ENCODE measurements around the gene RAB15. TPM values are rescaled to one million over a fixed set of nuclear protein-coding genes. Genes with fewer than 3 reads are reported as not detected.

RAB15 gene
- total RNA-seq, 1 donor from 2014 or later, result 18.2 TPM

GRCh38 chr14:64930085-64930843, 41.9 kb downstream of the RAB15 start:
- Histone ChIP-seq H3K27me3 (ENCODE audit: control insufficient read depth, insufficient read depth, low read length) (no peaks in the 10 kb centered on the region), H3K36me3 (ENCODE audit: control insufficient read depth, insufficient read depth, low read length) (peaks cover 2% of the 10 kb centered on the region), H3K4me3 (ENCODE audit: low read depth, low read length) (no peak overlapping the region)
- no peak for DNase-seq (ENCODE audit: low read depth)
- TF ChIP-seq CTCF (IDR thresholded peaks at IDR 0.05; ENCODE audit: insufficient read depth, low read length, poor library complexity, severe bottlenecking), result no peak

DNA sequence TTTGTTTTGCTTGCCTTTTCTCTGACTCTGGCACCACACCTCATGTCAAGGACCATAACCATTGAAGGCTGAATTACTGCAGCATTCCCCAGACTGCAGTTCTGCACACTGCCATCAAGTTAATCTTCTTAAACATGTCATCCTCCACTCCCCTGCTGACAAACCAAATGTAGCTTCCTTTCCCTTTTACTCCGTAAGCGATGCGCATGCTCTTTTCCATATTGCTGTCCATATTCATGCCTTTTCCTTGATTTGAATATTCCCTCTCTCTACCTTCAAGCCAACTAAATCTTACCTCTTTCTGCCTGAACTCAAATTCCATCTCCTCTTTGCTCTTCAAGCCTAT, 43.1 kb downstream of the RAB15 start:
- Histone ChIP-seq H3K36me3 (ENCODE audit: control insufficient read depth, insufficient read depth, low read length) (peaks cover 3% of the 10 kb centered on the region), H3K4me3 (ENCODE audit: low read depth, low read length) (no peak overlapping the region), H3K27me3 (ENCODE audit: control insufficient read depth, insufficient read depth, low read length) (no peaks in the 10 kb centered on the region)
- DNase-seq (ENCODE audit: low read depth), result no peak
- TF ChIP-seq CTCF (IDR thresholded peaks at IDR 0.05; ENCODE audit: insufficient read depth, low read length, poor library complexity, severe bottlenecking), result no peak

GRCh38 chr14:64928239-64929013, 43.7 kb downstream of the RAB15 start:
- DNase-seq (ENCODE audit: low read depth), result no peak
- Histone ChIP-seq H3K27me3 (ENCODE audit: control insufficient read depth, insufficient read depth, low read length) (no peaks in the 10 kb centered on the region), H3K4me3 (ENCODE audit: low read depth, low read length) (no peak overlapping the region), H3K36me3 (ENCODE audit: control insufficient read depth, insufficient read depth, low read length) (peaks cover 3% of the 10 kb centered on the region)
- no peak for TF ChIP-seq CTCF (IDR thresholded peaks at IDR 0.05; ENCODE audit: insufficient read depth, low read length, poor library complexity, severe bottlenecking)

DNA sequence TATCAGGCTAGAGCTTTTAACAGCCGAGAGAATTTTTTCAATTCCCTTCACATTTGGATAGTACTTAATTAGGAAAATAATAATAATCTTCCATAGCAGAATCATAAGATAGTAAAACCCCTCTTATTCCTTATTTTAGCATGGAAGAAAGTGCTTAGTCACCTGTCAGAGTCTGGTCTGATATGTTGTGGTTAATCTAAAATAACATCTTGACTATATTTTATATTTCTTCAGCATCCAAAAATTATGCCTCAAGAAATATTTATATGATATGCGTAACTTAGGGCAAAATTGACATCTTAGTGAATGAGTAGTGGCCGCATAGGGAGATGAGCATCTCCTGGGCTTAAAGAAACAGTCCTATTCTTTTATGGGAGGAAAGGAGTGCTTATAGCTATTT, 45.1 kb downstream of the RAB15 start:
- TF ChIP-seq CTCF (IDR thresholded peaks at IDR 0.05; ENCODE audit: insufficient read depth, low read length, poor library complexity, severe bottlenecking), result no peak
- peaks cover 3% of the 10 kb centered on the region for H3K36me3 ChIP-seq (ENCODE audit: control insufficient read depth, insufficient read depth, low read length)
- H3K4me3 ChIP-seq (ENCODE audit: low read depth, low read length), result no peak overlapping the region
- no peak for DNase-seq (ENCODE audit: low read depth)
- no peaks in the 10 kb centered on the region for H3K27me3 ChIP-seq (ENCODE audit: control insufficient read depth, insufficient read depth, low read length)

GRCh38 chr14:64926398-64926995, 45.6 kb downstream of the RAB15 start:
- H3K36me3 ChIP-seq (ENCODE audit: control insufficient read depth, insufficient read depth, low read length), result peaks cover 3% of the 10 kb centered on the region

More at GRCh38 chr14:64926398-64926995, 45.6 kb downstream of the RAB15 start:
- Histone ChIP-seq H3K4me3 (ENCODE audit: low read depth, low read length) (no peak overlapping the region), H3K27me3 (ENCODE audit: control insufficient read depth, insufficient read depth, low read length) (no peaks in the 10 kb centered on the region)
- no peak for TF ChIP-seq CTCF (IDR thresholded peaks at IDR 0.05; ENCODE audit: insufficient read depth, low read length, poor library complexity, severe bottlenecking)
- DNase-seq (ENCODE audit: low read depth), result no peak

Measured in kidney epithelial cell (primary cell).